Coronary artery (tissue), 2 donors: Measurements from ENCODE around the gene C1QTNF5.

Experiments
- DNase-seq: peaks from one replicate; pipeline ENCODE4 v3.0.0-alpha.2; 2017; ENCODE audit warnings: low spot score
- H3K27ac ChIP-seq, 2 donors: fragments of 200-600 bp; sonication (generic); one replicate each; pipeline ENCODE4 v1.5.1; 2016 to 2019
- H3K4me3 ChIP-seq: fragments of 200-600 bp; sonication (generic); 2 replicates; pipeline ENCODE4 v1.5.1; 2016; ENCODE audit warnings: mild to moderate bottlenecking, moderate library complexity
- TF ChIP-seq, protein P1 (sequence below): fragments of 200-600 bp; sonication (generic); IDR thresholded peaks from one replicate; pipeline ENCODE4 v1.5.1; 2019; ENCODE audit warnings: antibody characterized with exemption

Gene C1QTNF5

DNA sequence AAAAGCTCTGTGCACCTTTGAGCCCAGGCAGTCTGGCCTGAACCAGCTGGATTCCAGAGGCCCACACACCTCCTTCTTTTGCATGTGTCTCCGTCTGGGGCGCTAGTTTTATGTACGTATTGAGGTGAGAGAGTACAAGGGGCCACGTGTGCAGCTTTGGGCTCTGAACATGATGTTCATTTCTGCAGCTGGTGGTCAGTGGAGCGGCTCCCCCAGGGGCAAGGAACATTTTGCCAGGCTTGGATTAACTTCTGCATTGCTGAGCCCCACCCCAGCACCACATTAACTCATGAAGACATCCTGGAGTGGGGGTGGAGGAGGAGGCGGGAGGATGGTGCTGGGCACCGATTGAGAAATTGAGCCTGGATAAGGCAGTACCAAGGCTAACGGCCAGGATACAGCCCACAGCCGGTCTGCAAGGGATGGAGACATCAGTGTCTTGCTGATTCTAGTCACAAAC, 27.0 kb upstream of the C1QTNF5 start:
- Histone ChIP-seq H3K27ac (no peak overlapping the region), H3K4me3 (no peak overlapping the region)
- TF ChIP-seq, protein P1, sequence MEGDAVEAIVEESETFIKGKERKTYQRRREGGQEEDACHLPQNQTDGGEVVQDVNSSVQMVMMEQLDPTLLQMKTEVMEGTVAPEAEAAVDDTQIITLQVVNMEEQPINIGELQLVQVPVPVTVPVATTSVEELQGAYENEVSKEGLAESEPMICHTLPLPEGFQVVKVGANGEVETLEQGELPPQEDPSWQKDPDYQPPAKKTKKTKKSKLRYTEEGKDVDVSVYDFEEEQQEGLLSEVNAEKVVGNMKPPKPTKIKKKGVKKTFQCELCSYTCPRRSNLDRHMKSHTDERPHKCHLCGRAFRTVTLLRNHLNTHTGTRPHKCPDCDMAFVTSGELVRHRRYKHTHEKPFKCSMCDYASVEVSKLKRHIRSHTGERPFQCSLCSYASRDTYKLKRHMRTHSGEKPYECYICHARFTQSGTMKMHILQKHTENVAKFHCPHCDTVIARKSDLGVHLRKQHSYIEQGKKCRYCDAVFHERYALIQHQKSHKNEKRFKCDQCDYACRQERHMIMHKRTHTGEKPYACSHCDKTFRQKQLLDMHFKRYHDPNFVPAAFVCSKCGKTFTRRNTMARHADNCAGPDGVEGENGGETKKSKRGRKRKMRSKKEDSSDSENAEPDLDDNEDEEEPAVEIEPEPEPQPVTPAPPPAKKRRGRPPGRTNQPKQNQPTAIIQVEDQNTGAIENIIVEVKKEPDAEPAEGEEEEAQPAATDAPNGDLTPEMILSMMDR: no peak
- no peak for DNase-seq

DNA sequence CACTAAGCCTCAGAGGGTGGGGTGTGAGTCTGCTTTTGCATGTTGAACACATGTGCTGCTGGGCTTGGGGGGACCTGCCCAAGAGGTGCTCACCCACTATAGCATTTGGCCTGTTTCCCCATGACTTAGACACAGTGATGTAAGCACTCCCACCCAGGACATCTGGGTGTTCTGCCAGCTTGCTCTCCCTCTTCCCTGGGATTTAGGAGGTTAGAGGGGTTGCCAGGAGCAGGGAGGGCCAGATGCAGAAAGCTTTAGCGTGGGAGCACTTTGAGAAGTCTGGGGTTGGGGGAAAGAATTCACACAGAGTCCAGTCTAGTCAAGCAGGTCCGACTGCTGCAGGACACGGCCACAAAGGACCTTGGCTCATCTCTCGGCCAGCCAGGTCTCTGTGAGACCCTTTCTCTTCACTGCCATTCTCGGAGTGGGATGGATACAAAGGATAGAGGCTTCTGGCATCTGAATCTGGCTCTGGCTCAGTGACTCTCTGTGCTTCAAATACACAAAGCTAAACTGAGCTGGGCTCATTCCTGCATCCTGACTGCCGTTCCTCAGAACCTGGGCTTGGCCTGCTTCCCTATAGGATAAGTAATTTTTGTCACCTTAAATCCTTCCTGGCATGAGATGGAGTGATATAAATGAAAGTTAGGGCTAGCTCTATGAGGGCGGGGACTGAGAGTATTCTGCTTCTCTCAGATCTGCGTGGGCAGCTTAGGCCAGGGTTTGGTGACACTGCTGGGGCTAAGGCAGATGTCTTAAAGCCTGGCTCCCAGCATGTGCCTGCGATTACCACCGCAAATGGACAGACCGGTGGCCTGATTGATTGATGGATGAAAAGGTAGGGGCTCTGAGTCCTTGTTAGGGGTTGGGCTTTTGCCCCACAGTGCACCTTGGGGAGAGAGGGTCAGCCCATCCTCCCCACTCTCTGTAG, 26.3 kb upstream of the C1QTNF5 start:
- Histone ChIP-seq H3K27ac (peak overlapping the region in 1 of 2 donors; percentile 5), H3K4me3 (no peak overlapping the region)
- no peak for DNase-seq
- TF ChIP-seq, protein P1: no peak

DNA sequence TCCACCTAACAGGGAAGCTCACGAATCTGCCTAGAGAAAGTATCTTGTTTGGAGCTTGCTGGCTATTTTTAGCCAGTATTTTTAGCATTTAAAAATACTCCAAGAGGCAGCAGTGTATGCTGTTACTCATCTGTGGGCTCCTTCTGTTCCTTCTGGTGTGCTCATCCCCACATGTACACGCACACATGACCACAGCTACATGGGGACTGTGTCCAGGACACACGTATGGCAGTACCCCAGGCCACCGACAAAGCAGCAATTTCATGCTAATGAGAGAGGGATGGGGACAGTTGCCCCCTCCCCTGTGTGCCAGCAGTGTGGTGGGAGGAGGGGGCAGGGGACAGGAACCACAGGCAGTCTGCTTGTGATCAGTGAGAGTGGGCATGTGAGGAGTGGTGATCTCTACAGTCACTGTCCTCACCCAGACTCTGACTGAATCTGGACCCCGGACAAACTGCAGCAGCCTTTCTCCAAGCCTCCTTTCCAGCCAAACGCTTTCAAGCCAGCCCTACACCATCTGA, 24.4 kb upstream of the C1QTNF5 start:
- Histone ChIP-seq H3K4me3 (peak overlapping the region; percentile 31), H3K27ac (peak overlapping the region; percentile 72 to 82)
- TF ChIP-seq, protein P1: no peak
- DNase-seq: no peak

DNA sequence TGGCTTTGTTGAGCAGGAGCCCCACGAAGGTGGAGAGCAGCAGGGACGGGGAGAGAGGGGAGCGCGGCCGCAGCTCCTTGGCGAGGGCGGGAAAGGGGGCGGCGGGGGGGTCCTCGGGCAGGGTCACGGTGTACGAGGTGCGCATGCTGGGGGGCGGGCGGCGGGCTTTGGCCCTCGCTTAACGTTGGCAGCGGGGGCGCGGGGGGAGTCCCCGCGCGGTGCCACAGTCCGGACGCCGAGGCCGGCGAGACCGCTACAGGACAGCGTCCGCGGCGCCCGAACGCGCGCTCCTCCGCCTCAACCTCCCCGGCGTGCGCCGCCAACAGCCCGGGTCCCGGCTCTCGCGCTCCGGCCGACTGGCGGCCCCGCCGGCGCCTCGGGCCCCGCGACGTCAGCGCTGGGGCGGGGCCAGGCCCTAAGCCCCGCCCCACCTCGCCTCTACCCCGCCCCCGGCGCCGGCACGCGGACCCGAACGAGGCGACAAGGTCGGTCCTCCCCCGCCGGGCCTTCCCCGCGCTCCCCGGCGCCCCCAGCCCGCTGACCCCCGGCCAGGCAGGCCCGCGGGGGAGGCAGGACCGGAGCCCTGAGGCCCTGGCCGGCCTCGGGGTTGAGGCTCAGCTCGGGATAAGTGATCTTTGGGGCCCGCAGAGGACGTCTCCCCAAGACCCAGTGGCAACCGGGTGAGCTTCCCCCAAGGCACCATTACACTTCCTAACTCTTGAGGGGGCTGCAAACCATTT, 23.3 kb upstream of the C1QTNF5 start:
- TF ChIP-seq, protein P1: no peak
- H3K27ac ChIP-seq: peak overlapping the region; percentile 72 to 82
- peak overlapping the region; percentile 80 for H3K4me3 ChIP-seq
- no peak for DNase-seq

DNA sequence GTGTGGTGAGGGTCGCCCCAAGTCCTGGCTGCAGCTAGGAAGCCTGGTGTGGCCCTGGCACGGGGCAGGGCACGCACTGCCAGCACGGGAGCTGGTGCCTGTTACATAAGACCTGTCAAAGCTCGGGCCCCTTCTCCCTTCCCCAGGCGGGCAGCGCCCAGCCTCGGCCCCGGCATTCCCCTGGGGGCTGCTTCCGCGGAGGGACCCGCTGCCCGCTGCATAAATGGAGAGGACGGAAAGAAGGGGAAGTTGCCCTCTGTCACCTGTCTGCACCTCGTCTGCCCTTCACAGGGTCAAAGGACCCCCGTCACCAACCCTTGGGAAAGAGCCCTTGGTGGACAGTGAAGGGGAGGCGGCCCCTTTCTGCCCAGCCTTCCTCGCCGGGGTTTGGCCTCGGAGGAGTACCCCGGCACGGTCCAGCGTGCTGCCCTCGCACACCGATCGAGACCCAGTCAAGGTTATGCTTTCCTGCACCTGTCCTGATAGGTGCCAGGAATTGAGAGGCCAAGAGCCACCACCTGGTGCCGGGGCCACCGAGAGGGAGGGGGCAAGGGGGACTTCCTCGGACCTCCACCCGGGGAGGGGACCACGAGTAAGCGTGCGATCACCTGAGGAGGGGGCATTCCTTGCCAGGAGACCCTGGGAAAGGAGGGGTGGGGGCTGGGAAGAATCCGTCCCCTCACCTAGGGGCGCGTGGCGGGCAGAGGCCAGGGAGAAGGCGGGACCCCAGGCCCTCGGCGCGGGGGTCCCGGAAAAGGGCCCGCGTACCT, 22.6 kb upstream of the C1QTNF5 start:
- Histone ChIP-seq H3K4me3 (peak overlapping the region; percentile 80), H3K27ac (peak overlapping the region; percentile 72 to 82)
- DNase-seq: no peak
- TF ChIP-seq, protein P1: no peak

DNA sequence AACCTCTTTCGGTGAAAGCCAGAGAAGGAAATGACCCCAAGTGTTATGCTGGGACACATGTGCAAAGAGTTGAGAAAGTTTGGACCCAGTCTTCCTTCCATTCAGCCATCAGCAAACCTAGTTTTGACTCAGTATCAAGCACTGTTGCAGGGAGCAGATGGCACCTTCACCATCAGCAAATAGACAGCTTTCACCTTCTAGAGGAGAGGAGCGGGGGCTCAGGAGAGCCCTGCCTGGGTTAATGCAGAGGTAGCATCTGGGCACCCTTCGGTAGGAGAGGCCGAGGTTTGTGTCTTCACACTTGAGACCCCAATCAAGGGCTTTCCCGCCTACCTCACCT, 22.0 kb upstream of the C1QTNF5 start:
- TF ChIP-seq, protein P1: no peak
- DNase-seq: no peak
- peak overlapping the region; percentile 72 to 82 for H3K27ac ChIP-seq
- peak overlapping the region; percentile 80 for H3K4me3 ChIP-seq
